Natural killer cell (primary cell): ENCODE measurements around the gene CLDN22. TPM values are rescaled to one million over a fixed set of nuclear protein-coding genes. Genes with fewer than 3 reads are reported as not detected.

Experiments
- ATAC-seq, 3 donors: fragments of 150-1000 bp in 2 of 3; fragments of 200-7000 bp in 1 of 3; cut with Tn5 transposase; 1 replicate in 1 of 3; 2 replicates in 2 of 3; pipeline ENCODE4 v1.10.0; 2021; ENCODE audit warnings: mild to moderate bottlenecking in 2 of 3, moderate library complexity in 2 of 3
- DNase-seq, 2 donors: peaks; one replicate each; pipeline versions ENCODE4 v3.0.0 to v3.0.0-alpha.2; 2013 to 2021; ENCODE audit warnings: mixed read lengths in 1 of 2
- H3K27ac ChIP-seq: one replicate; pipeline ENCODE4 v1.5.1; 2013; ENCODE audit warnings: mild to moderate bottlenecking, low read length
- H3K27me3 ChIP-seq: one replicate; pipeline ENCODE4 v1.6.1; 2013; ENCODE audit warnings: low read length; ENCODE audit not compliant: control insufficient read depth, insufficient read depth
- H3K36me3 ChIP-seq: one replicate; pipeline ENCODE4 v1.6.1; 2013; ENCODE audit warnings: low read length; ENCODE audit not compliant: control insufficient read depth, insufficient read depth
- H3K4me1 ChIP-seq: one replicate; pipeline ENCODE4 v1.6.1; 2013; ENCODE audit warnings: low read length; ENCODE audit not compliant: control insufficient read depth, insufficient read depth
- H3K4me3 ChIP-seq: one replicate; pipeline ENCODE4 v1.5.1; 2013; ENCODE audit warnings: low read length
- H3K9me3 ChIP-seq: one replicate; pipeline ENCODE4 v1.6.1; 2013; ENCODE audit warnings: low read length; ENCODE audit not compliant: control insufficient read depth, insufficient read depth
- H3K27ac Mint-ChIP-seq, 2 donors: one replicate each; pipeline ENCODE4 v1.8.0; 2022; ENCODE audit warnings: mild to moderate bottlenecking in 2 of 2, mixed read lengths in 2 of 2, moderate library complexity in 1 of 2
- H3K27me3 Mint-ChIP-seq, 2 donors: one replicate each; pipeline ENCODE4 v1.8.0; 2022; ENCODE audit warnings: low read depth in 2 of 2, mixed read lengths in 2 of 2
- H3K36me3 Mint-ChIP-seq: one replicate; pipeline ENCODE4 v1.8.0; 2022; ENCODE audit warnings: mixed read lengths
- H3K4me1 Mint-ChIP-seq, 2 donors: one replicate each; pipeline ENCODE4 v1.8.0; 2022; ENCODE audit warnings: mixed read lengths in 2 of 2
- H3K4me3 Mint-ChIP-seq: one replicate; pipeline ENCODE4 v1.8.0; 2022; ENCODE audit warnings: mild to moderate bottlenecking, moderate library complexity, mixed read lengths
- H3K9me3 Mint-ChIP-seq, 2 donors: one replicate each; pipeline ENCODE4 v1.8.0; 2022; ENCODE audit warnings: mixed read lengths in 2 of 2
- CTCF ChIP-seq: fragments of 200-600 bp; IDR thresholded peaks from one replicate; pipeline ENCODE4 v1.8.0; 2022; ENCODE audit warnings: antibody characterized with exemption
- WGBS: methylation state at CpG from one replicate; pipeline ENCODE4 v1.1.7; 2013; ENCODE audit warnings: missing lambda C conversion rate; ENCODE audit not compliant: insufficient coverage; 5-methylcytosine and 5-hydroxymethylcytosine counted together
- intact Hi-C: fragments of 100-400 bp; cut with micrococcal nuclease; formaldehyde crosslinking; loops from one replicate; pipeline ENCODE4 v1.14.2; 2022
- total RNA-seq, 4 donors: library from RNA; stranded (reverse); fragments of 120-200 nt in 1 of 4; gene quantifications; one replicate each; pipeline versions ENCODE4 v1.2.3 to v1.2.4, GENCODE V29; 2013 to 2022

CLDN22 gene
- total RNA-seq, 3 donors from 2014 or later (not counting 1 experiment from before 2014, with no cell fraction given), result 0.25 to 0.60 TPM; not detected in 1

DNA sequence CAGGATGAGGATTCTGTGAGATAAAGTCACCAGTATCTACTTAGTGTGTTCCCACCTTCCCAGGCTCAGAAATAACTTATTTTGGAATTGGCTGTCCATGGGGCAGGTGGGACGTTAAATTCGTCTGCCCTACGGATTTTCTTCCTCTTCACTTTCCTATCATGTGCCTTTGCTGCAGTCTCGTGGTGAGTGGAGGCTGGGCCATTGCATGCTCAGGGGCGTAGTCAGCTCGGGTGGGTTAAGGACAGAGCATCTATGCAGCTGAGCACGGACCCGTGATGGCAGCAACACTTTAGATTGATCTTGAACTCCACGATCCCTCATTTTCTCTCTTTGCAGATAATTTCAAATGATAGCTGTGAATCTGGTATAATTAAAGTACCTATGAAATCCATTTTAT lies 51.5 kb downstream of the CLDN22 start:
- intact Hi-C loops, result no loop called here

More for the DNA sequence above, 51.5 kb downstream of the CLDN22 start:
- TF ChIP-seq CTCF, result no peak
- Histone ChIP-seq H3K4me3 (no peak overlapping the region), H3K27ac (no peak overlapping the region), H3K4me1 (no peaks in the 10 kb centered on the region), H3K9me3 (no peaks in the 10 kb centered on the region), H3K36me3 (no peaks in the 10 kb centered on the region), H3K27me3 (no peaks in the 10 kb centered on the region)
- Mint-ChIP-seq H3K36me3 (no peaks in the 10 kb centered on the region), H3K27me3 (peaks cover 0 to 3% of the 10 kb centered on the region in 2 donors), H3K4me3 (no peak overlapping the region), H3K9me3 (no peaks in the 10 kb centered on the region), H3K4me1 (no peaks in the 10 kb centered on the region), H3K27ac (no peak overlapping the region)
- no peak for ATAC-seq
- WGBS, result 93% methylated on average over 9 of the region's 9 CpGs
- DNase-seq, result no peak

Other genes with a start within 250 kb of the CLDN22 start
- 10 to 100 TPM in 1 of 3 donors, 1 to 10 TPM in 2; 8.2 to 22.7 (median 9.2) TPM for gene WWC2, start 221.0 kb downstream of the CLDN22 start, total RNA-seq
- 1 to 10 TPM in 1 of 3 donors, not detected in 2; 1.3 TPM for gene CLDN24, start 2.1 kb upstream of the CLDN22 start, total RNA-seq
- gene CDKN2AIP, start 124.4 kb upstream of the CLDN22 start, total RNA-seq, result 10 to 100 TPM; 24.2 to 27.3 (median 25.7) TPM
- 10 to 100 TPM in 2 of 3 donors, 1 to 10 TPM in 1; 7.2 to 17.1 (median 10.9) TPM for gene ING2, start 184.8 kb upstream of the CLDN22 start, total RNA-seq